H1 (cell line): ENCODE measurements around the gene RTEL1. TPM values are rescaled to one million over a fixed set of nuclear protein-coding genes. Genes with fewer than 3 reads are reported as not detected.

Source experiments
- CTCF ChIA-PET: fragments of 300-600 bp; sonication (Branson Sonifier 250); formaldehyde crosslinking; loops from one replicate; lab custom pipeline; 2021; ENCODE audit not compliant: partially characterized antibody; lab: Charles Lee
- POLR2A ChIA-PET: fragments of 300-600 bp; sonication (Branson Sonifier 250); formaldehyde crosslinking; loops from one replicate; lab custom pipeline; 2021; ENCODE audit warnings: inconsistent platforms; ENCODE audit not compliant: partially characterized antibody; lab: Charles Lee
- DNase-seq, 2 experiments: peaks; one replicate each; pipeline versions ENCODE4 v3.0.0 to v3.0.0-alpha.2; 2010 to 2022; ENCODE audit warnings: low spot score in 2 of 2, low read depth in 1 of 2, mixed read lengths in 1 of 2
- FAIRE-seq: peaks from 2 replicates; lab custom pipeline; 2011; peaks lifted over from hg19 to GRCh38; lab: Jason Lieb, UNC
- H2AFZ ChIP-seq: 2 replicates; pipeline ENCODE4 v1.8.1; 2012; ENCODE audit warnings: low read length, inconsistent platforms
- H2AK5ac ChIP-seq: 2 replicates; pipeline ENCODE4 v1.6.1; 2013; ENCODE audit warnings: low read depth, low read length
- H2BK120ac ChIP-seq: replicated peaks from 2 replicates; pipeline ENCODE3; 2013; ENCODE audit warnings: low read depth, low read length, inconsistent platforms
- H2BK12ac ChIP-seq: 2 replicates; pipeline ENCODE4 v1.6.1; 2013; ENCODE audit warnings: low read depth, low read length
- H2BK15ac ChIP-seq: 2 replicates; pipeline ENCODE4 v1.6.1; 2013; ENCODE audit warnings: low read length
- H2BK20ac ChIP-seq: 2 replicates; pipeline ENCODE4 v1.6.1; 2013; ENCODE audit warnings: low read length
- H2BK5ac ChIP-seq: 2 replicates; pipeline ENCODE4 v1.6.1; 2013; ENCODE audit warnings: low read depth, low read length
- H3K14ac ChIP-seq: 2 replicates; pipeline ENCODE4 v1.6.1; 2013; ENCODE audit warnings: inconsistent platforms; ENCODE audit not compliant: insufficient read length
- H3K18ac ChIP-seq: 2 replicates; pipeline ENCODE4 v1.6.1; 2013; ENCODE audit warnings: low read length; ENCODE audit errors: extremely low read depth
- H3K23ac ChIP-seq: 2 replicates; pipeline ENCODE4 v1.6.1; 2013; ENCODE audit warnings: inconsistent platforms; ENCODE audit not compliant: insufficient read length
- H3K23me2 ChIP-seq: 2 replicates; pipeline ENCODE4 v1.6.1; 2013; ENCODE audit warnings: low read depth, low read length
- H3K27ac ChIP-seq: 2 replicates; pipeline ENCODE4 v1.6.1; 2011; ENCODE audit warnings: low read depth, low read length, inconsistent platforms
- H3K27me3 ChIP-seq, 4 experiments: replicated peaks in 1 of 4; 1 replicate in 1 of 4; 2 replicates in 3 of 4; pipeline versions ENCODE4 v1.6.1 to v1.8.1; 2011 to 2013; ENCODE audit warnings: low read length in 3 of 4, mild to moderate bottlenecking in 3 of 4, inconsistent platforms in 2 of 4, mixed read lengths in 2 of 4, moderate library complexity in 1 of 4; ENCODE audit not compliant: control insufficient read depth in 3 of 4, insufficient read depth in 3 of 4; ENCODE audit errors: extremely low read depth in 1 of 4
- H3K36me3 ChIP-seq, 4 experiments: 2 replicates each; pipeline versions ENCODE4 v1.6.1 to v1.8.1; 2011 to 2013; ENCODE audit warnings: mild to moderate bottlenecking in 4 of 4, low read length in 3 of 4, moderate library complexity in 2 of 4, control low read depth in 1 of 4, inconsistent platforms in 1 of 4; ENCODE audit not compliant: insufficient read depth in 4 of 4, control insufficient read depth in 2 of 4
- H3K4ac ChIP-seq: replicated peaks from 2 replicates; pipeline ENCODE3; 2013; ENCODE audit warnings: low read length, low read depth, mixed read lengths, inconsistent platforms; ENCODE audit not compliant: insufficient read length
- H3K4me1 ChIP-seq, 4 experiments: replicated peaks in 1 of 4; 1 replicate in 1 of 4; 2 replicates in 3 of 4; pipeline versions ENCODE4 v1.6.1 to v1.8.1; 2011 to 2013; ENCODE audit warnings: low read length in 3 of 4, inconsistent platforms in 2 of 4, mixed read lengths in 1 of 4; ENCODE audit not compliant: insufficient read depth in 4 of 4, control insufficient read depth in 3 of 4
- H3K4me2 ChIP-seq, 2 experiments: 2 replicates each; pipeline versions ENCODE4 v1.6.1 to v1.8.1; 2011 to 2013; ENCODE audit warnings: low read depth in 2 of 2, low read length in 2 of 2, control low read depth in 1 of 2, inconsistent platforms in 1 of 2, mild to moderate bottlenecking in 1 of 2; ENCODE audit not compliant: insufficient read depth in 1 of 2
- H3K4me3 ChIP-seq, 4 experiments: fragments of 200-600, 300-600 bp in 1 of 4; sonication (generic), shearing (Covaris generic), sonication (Bioruptor Twin) in 1 of 4; 2 replicates each; pipeline versions ENCODE4 v1.5.1 to v1.8.1; 2011 to 2016; ENCODE audit warnings: low read length in 4 of 4, low read depth in 3 of 4, control low read depth in 2 of 4, inconsistent platforms in 2 of 4, mild to moderate bottlenecking in 2 of 4, mixed read lengths in 1 of 4, moderate library complexity in 1 of 4; ENCODE audit not compliant: insufficient read depth in 2 of 4; ENCODE audit errors: extremely low read depth in 1 of 4
- H3K56ac ChIP-seq: replicated peaks from 2 replicates; pipeline ENCODE3; 2013; ENCODE audit warnings: low read depth, mild to moderate bottlenecking, mixed read lengths, low read length, inconsistent platforms; ENCODE audit not compliant: insufficient read length
- H3K79me1 ChIP-seq: 2 replicates; pipeline ENCODE4 v1.6.1; 2013; ENCODE audit warnings: low read depth, low read length, control low read depth
- H3K79me2 ChIP-seq, 2 experiments: 2 replicates each; pipeline versions ENCODE4 v1.6.1 to v1.8.1; 2012 to 2013; ENCODE audit warnings: low read length in 2 of 2, mild to moderate bottlenecking in 2 of 2, inconsistent platforms in 1 of 2; ENCODE audit not compliant: insufficient read depth in 2 of 2, control insufficient read depth in 1 of 2
- H3K9ac ChIP-seq, 4 experiments: replicated peaks in 1 of 4; 1 replicate in 1 of 4; 2 replicates in 3 of 4; pipeline versions ENCODE4 v1.6.1 to v1.8.1; 2011 to 2013; ENCODE audit warnings: low read depth in 3 of 4, low read length in 3 of 4, control low read depth in 2 of 4, mild to moderate bottlenecking in 2 of 4, moderate library complexity in 2 of 4, inconsistent platforms in 1 of 4; ENCODE audit errors: extremely low read depth in 1 of 4
- H3K9me3 ChIP-seq, 2 experiments: 2 replicates each; pipeline versions ENCODE4 v1.6.1 to v1.8.1; 2012 to 2013; ENCODE audit warnings: mild to moderate bottlenecking in 2 of 2, moderate library complexity in 2 of 2, control low read depth in 1 of 2, inconsistent platforms in 1 of 2, low read depth in 1 of 2, low read length in 1 of 2, mixed read lengths in 1 of 2; ENCODE audit not compliant: insufficient read depth in 2 of 2
- H4K20me1 ChIP-seq, 2 experiments: replicated peaks in 1 of 2; 2 replicates each; pipeline versions ENCODE3 to v1.8.1; 2011 to 2013; ENCODE audit warnings: inconsistent platforms in 2 of 2, low read length in 2 of 2, mild to moderate bottlenecking in 1 of 2; ENCODE audit not compliant: insufficient read depth in 2 of 2, control insufficient read depth in 1 of 2
- H4K5ac ChIP-seq: 2 replicates; pipeline ENCODE4 v1.6.1; 2013; ENCODE audit warnings: low read length, low read depth, mixed read lengths, inconsistent platforms; ENCODE audit not compliant: insufficient read length
- H4K8ac ChIP-seq: 2 replicates; pipeline ENCODE4 v1.8.0; 2013; ENCODE audit warnings: mild to moderate bottlenecking, moderate library complexity, low read length, inconsistent platforms; ENCODE audit not compliant: insufficient read depth; ENCODE audit errors: extremely low read depth
- H4K91ac ChIP-seq: replicated peaks from 2 replicates; pipeline ENCODE3; 2013; ENCODE audit warnings: low read length, mixed read lengths, inconsistent platforms; ENCODE audit not compliant: insufficient read length
- BACH1 ChIP-seq: IDR thresholded peaks from 2 replicates; pipeline ENCODE4 v1.6.1; 2012; ENCODE audit warnings: low read length, improper control_type of control experiment
- CBX8 ChIP-seq: fragments of 300-800, 300-1000 bp; sonication (generic); IDR thresholded peaks from 2 replicates; pipeline ENCODE4 v1.7.1; 2016; ENCODE audit warnings: low read depth, low read length, borderline replicate concordance
- CHD1 ChIP-seq: IDR thresholded peaks from 2 replicates; pipeline ENCODE4 v1.6.1; 2012; ENCODE audit warnings: low read depth, low read length, improper control_type of control experiment
- CHD2 ChIP-seq: IDR thresholded peaks from 2 replicates; pipeline ENCODE4 v1.6.1; 2012; ENCODE audit warnings: low read length, improper control_type of control experiment
- HDAC6 ChIP-seq: IDR thresholded peaks from one replicate; pipeline ENCODE4 v1.7.1; 2012; ENCODE audit warnings: low read depth, mild to moderate bottlenecking, inconsistent platforms, low read length, moderate library complexity
- NRF1 ChIP-seq: IDR thresholded peaks from 2 replicates; pipeline ENCODE4 v1.6.1; 2011; ENCODE audit warnings: mild to moderate bottlenecking, low read depth, low read length, improper control_type of control experiment
- POLR2A ChIP-seq, 2 experiments: IDR thresholded peaks; 1 replicate in 1 of 2; 2 replicates in 1 of 2; pipeline ENCODE4 v1.6.1; 2011; ENCODE audit warnings: low read depth in 2 of 2, low read length in 2 of 2, mild to moderate bottlenecking in 2 of 2; ENCODE audit errors: control extremely low read depth in 1 of 2
- POU5F1 ChIP-seq: IDR thresholded peaks from 2 replicates; pipeline ENCODE4 v1.6.1; 2011; ENCODE audit warnings: low read depth, mild to moderate bottlenecking, low read length, moderate library complexity
- SP4 ChIP-seq: IDR thresholded peaks from 2 replicates; pipeline ENCODE4 v1.6.1; 2012; ENCODE audit warnings: low read length, inconsistent platforms
- SUZ12 ChIP-seq: fragments of 200-600 bp; sonication (generic); IDR thresholded peaks from 2 replicates; pipeline ENCODE4 v1.6.1; 2012; ENCODE audit warnings: mild to moderate bottlenecking, inconsistent platforms, low read length, moderate library complexity, mixed read lengths
- TAF7 ChIP-seq: optimal IDR thresholded peaks from 2 replicates; pipeline ENCODE3; 2011; ENCODE audit warnings: low read depth, mild to moderate bottlenecking, inconsistent platforms, low read length, moderate library complexity, borderline replicate concordance
- WGBS, 2 experiments: shearing (Covaris generic) in 1 of 2; methylation state at CpG; one replicate each; pipeline versions ENCODE4 v1.1.6 to v1.1.7; 2013 to 2015; ENCODE audit warnings: low lambda C conversion rate in 2 of 2, mixed read lengths in 2 of 2, inconsistent platforms in 1 of 2, low coverage in 1 of 2, missing lambda C conversion rate in 1 of 2; ENCODE audit not compliant: insufficient replicate concordance in 2 of 2, insufficient coverage in 1 of 2, insufficient read length in 1 of 2; ENCODE audit errors: extremely low coverage in 1 of 2, missing lambda C conversion rate in 1 of 2; 5-methylcytosine and 5-hydroxymethylcytosine counted together
- polyA plus RNA-seq, 7 experiments: library from polyadenylated mRNA; depleted of rRNA in 3 of 7; stranded (reverse) in 5 of 7; unstranded in 2 of 7; fragments of >200 nt in 5 of 7; fragments of 200-250 nt in 2 of 7; gene quantifications; 1 replicate in 5 of 7; 2 replicates in 1 of 7; 4 replicates in 1 of 7; pipeline versions ENCODE4 v1.2.1 to v1.2.3, GENCODE V29; 2011 to 2013; ENCODE audit warnings: missing spikeins in 2 of 7, mixed read lengths in 2 of 7
- total RNA-seq: library from RNA; stranded (reverse); fragmentation: NEBNext Ultra II Directional; extraction: Animal tissue kit (Norgen Biotek cat#: 25700); gene quantifications from 2 replicates; pipeline ENCODE4 v1.2.1, GENCODE V29; 2021
- TF ChIP-seq, protein P1 (sequence below): IDR thresholded peaks from 2 replicates; pipeline ENCODE4 v1.6.1; 2011; ENCODE audit warnings: low read depth, mild to moderate bottlenecking, low read length; ENCODE audit not compliant: insufficient read depth

The RTEL1 gene
- total and polyA plus RNA-seq, 2 of the 8 experiments (the other 6 are each of a cell fraction or from before 2014, with no cell fraction given): 16.2 to 37.1 TPM

DNA sequence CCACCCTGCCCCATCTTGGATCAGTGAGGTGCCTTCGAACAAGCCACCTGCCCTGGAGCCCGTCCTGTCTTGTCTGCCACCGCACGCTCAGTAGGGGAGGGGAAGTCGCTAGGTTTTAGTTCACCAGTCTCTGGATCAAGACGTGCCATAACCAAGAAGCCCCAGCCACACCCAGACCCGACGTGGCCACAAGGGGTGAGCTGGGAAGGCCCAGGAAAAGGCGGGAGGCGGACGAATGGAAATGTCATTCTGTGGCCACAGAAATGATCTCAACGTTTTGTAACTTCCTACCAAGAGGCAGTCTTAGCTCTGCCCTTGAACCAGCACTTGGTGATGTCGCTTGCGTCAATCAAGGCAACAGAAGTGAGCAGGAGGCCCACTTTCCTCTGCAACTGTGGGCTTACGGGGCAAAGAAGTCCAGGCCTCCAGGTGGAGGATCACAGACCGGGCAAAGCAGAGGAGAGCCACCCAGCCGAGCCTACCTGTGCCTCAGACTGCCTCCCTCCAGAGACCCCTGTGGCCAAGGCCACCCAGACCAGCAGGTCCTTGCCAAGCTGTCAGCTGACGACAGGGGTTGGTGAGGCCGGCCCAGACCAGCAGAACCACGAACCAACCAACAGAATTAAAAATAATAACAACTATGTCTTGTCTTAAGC lies 45.7 kb upstream of the RTEL1 start:
- Histone ChIP-seq H3K9me3 (peaks cover 9% of the 10 kb centered on the region in 2 experiments; a peak in 3 of 4 replicates), H2AK5ac (no peak overlapping the region), H3K79me2 (peaks cover 0 to 17% of the 10 kb centered on the region in 2 experiments; a peak in 1 of 4 replicates), H4K5ac (no peak overlapping the region), H3K27ac (no peak overlapping the region), H3K4me1 (no peaks in the 10 kb centered on the region), H3K36me3 (peaks cover 0 to 15% (median 7%) of the 10 kb centered on the region in 4 experiments; a peak in 3 of 8 replicates), H2BK15ac (no peak overlapping the region), H3K79me1 (0 out of 2 replicates have a peak, but pooled peaks cover 2% of the 10 kb centered on the region), H3K14ac (no peak overlapping the region), H3K56ac (no peak overlapping the region), H3K18ac (no peak overlapping the region), H2AFZ (no peak overlapping the region), H2BK20ac (no peak overlapping the region), H3K4me3 (no peak overlapping the region), H2BK120ac (no peak overlapping the region)
- 85% methylated on average over 20 of the region's 20 CpGs; no CpG with 5 or more reads in 1 of the 2 experiments for WGBS, 2 experiments
- CTCF ChIA-PET: interaction anchor here (0.8 to 2.6 kb wide), 5 partner anchors 9 to 75 kb away, joined by 3 to 13 read pairs (median 5); partner anchors contain the start of gene PTK6
- POLR2A ChIA-PET: interaction anchor here (0.5 to 1.6 kb wide), 3 partner anchors 12 to 96 kb away, joined by 3 read pairs; partner anchors contain the start of genes ARFRP1 and ZGPAT
- no peak for TF ChIP-seq NRF1
- no peak for TF ChIP-seq POLR2A (IDR thresholded peaks at IDR 0.05; ENCODE audit: control extremely low read depth in 1 of 2, low read depth in 2 of 2, low read length in 2 of 2)
- no peak for TF ChIP-seq BACH1
- TF ChIP-seq, protein P1, sequence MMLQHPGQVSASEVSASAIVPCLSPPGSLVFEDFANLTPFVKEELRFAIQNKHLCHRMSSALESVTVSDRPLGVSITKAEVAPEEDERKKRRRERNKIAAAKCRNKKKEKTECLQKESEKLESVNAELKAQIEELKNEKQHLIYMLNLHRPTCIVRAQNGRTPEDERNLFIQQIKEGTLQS: no peak
- no peak for TF ChIP-seq HDAC6
- TF ChIP-seq SP4: no peak
- no peak for TF ChIP-seq CHD2
- TF ChIP-seq CBX8: no peak
- TF ChIP-seq TAF7: no peak
- TF ChIP-seq SUZ12: no peak
- TF ChIP-seq POU5F1: no peak
- TF ChIP-seq CHD1: no peak
- TF ChIP-seq, all 59 proteins: peak for 0
- peak overlapping the region; percentile 39; the same call in 1 of the 2 replicates for H2BK5ac ChIP-seq
- H4K91ac ChIP-seq: no peak overlapping the region
- H3K27me3 ChIP-seq: no peaks in the 10 kb centered on the region
- no peak overlapping the region for H3K4me2 ChIP-seq
- H2BK12ac ChIP-seq: no peak overlapping the region
- H4K8ac ChIP-seq: no peak overlapping the region; the same call in 1 of the 2 replicates
- no peaks in the 10 kb centered on the region for H3K23me2 ChIP-seq
- H3K4ac ChIP-seq: no peak overlapping the region
- peaks cover 0 to 3% of the 10 kb centered on the region in 2 experiments for H4K20me1 ChIP-seq
- no peak for DNase-seq
- FAIRE-seq: no peak
- H3K9ac ChIP-seq: peak overlapping the region in 1 of 4 experiments; percentile 21; a peak in 1 of 7 replicates
- H3K23ac ChIP-seq: no peak overlapping the region
